Measurements from ENCODE around the gene ZNF862.

Gene ZNF862

DNA sequence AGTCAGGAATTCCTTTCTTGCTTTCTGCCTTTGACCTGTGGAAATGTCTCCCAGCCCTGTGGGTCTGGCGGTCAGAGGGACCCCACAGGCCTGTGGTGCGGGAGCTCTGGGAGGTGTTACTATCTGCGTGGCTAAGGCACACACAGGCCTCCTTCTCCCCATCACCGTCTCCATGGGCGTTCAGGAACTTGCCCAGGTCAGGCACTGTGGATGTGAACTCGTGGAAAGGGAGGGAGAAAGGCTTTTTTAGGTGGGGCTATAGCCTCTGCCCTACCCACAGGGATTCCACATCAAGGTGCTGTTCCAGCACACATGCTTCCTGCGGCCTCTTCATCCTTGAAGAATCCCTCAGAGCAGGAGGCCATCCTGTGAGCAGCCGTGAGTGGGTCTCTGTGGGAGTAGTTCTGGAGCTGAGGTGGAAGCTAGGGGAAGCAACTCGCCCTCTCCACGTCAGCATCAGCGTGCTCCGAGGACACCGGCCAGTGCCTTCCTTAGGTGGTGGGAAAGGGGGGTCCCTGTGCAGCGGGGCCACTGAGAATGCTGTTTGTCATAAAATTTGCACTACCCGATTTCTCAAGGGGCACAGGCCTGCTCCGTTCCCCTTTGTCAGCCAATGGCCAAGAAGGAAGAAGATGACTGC is 28.1 kb downstream of the ZNF862 start:
- DNase-seq (ENCODE audit: low read depth) = no peak

DNA sequence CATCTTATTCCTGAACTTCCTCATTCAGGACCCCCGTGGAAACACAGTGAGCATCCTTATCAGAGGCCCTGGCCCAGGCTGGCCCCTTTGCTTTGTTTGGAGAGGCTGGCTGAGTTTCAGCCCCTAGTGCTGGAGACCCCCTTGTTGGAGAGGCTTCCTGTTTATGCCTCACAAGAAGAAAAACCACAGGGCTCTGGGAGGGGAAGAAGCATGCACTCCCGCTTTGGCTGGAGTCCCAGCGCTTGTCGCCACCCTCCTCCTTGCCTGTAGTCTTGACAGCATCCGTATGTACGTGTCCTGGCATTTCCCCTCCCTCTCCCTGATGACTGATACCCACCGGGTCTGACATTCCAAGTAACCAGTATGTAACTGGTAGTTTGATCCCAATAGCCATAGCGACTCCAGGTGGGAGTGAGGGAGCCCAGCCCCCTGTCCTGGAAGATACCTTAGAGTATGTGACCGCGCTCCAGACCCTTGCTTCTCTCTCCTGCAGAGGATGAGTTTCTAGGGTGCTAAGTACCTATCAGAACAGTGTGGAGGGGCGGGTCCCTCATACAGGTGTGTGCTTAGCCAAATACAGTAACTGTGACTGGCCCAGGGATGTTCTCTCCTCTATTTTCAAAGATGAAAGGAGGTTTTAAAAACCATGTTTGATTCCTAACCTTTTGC is 28.7 kb downstream of the ZNF862 start:
- no peak for DNase-seq (ENCODE audit: low read depth)

DNA sequence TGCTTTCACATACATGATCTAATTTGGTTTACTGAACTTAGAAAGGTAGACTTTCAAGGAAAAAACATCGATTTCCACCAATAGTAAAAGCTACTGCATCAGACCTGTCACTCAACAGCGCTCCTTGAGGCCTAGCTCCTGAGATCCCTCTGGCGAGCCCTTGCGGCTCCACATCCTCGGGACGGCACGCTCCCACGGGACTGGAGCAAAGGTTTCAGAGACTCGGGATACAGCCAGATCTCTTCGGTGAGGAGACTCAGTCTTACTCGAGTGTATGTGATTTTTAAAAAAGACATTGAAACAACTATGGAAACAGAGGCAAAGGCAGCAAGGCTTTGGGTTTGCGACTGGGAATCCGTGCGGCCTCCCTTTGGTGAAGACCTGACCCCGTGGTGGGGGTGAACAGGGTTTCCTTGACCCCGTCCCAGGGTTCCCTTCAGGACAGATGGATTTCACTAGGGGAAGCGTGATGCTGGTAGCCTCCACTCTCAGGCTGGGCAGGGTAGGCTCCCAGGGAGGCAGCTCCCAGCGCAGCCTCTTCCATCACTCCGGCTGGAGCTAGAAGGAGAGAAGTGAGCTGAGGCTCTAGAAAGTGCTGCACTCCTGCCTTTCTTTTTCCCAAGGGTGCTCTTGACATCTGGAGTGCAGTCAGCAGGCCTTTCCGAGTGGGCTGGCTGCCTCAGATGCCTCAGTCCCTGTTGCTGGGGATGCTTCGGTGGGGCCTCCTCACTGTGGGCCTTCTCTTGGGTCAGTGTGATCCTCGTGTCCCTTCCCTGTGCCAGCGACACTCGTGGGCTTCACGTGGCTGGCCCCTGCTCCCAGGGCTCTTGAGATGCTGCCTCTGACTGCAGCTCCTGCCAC is 29.8 kb downstream of the ZNF862 start:
- no peak for DNase-seq (ENCODE audit: low read depth)

DNA sequence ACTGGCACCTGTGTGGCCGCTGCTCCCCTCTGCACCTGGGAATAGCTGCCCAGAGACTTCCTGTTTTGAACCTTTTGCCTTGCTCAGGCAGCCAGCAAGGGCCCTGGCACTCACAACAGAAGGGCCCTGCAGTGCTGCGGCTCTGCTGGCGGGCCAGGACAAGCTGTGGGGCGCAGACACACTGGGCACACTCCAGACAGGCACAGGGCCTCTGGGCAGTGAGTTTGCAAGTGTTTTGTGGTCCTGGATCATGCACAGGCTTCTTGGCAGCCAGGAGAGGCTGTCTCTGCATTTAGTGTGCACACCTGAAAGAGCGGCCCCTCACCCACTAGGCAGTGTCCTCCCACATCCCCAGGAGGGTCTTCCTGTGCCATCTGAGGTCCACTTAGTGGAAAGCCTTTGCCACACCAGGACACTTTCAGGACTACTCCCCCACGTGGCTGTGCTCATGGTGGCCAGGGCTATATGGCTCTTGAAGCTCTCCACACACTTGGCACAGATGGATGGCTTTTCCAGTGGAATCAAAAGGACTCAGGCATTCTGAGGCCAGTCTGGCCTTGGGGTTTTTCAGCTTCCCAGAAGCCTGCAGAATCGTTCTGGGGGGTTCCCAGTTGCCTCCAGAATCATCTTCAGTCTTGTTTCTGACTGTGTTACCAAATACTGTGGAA is 30.6 kb downstream of the ZNF862 start:
- no peak for DNase-seq (ENCODE audit: low read depth)

DNA sequence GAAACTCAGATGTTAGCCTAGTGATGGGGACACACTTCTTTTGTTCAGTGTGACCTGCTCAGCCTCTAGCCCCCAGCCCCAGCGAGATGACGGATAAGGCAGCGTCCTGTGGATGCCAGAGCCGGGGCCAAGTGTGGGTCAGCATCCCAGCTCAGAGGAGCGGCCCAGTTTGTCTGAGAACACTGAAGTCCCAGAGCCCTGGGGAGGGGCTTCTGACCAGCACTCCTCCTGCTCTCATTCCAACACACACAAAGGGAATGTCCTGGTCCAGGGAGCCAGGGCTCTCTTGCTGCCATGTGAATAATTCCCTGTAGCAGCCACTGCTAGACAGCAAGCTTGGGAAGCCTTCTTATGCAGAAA is 31.1 kb downstream of the ZNF862 start:
- no peak for DNase-seq (ENCODE audit: low read depth)

DNA sequence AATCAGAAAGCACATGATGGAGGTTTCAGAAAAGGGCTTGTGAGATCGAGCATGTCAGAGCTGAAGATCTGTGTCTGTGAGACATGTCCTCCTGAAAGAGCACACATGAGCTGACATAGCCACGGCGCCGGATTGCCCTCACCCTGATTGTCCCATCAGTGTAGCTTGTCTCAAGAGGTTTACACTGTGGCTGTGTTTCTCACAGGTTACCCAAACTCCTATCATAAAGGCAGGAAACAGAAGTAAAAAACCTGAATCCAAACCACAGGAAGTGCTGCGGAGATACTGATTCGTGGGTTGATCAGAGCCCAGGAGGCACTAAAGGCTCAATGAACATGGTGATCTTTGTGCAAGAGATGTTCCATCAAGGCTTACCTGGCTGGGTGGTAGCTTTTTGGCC is 31.7 kb downstream of the ZNF862 start:
- DNase-seq (ENCODE audit: low read depth) = no peak

DNA sequence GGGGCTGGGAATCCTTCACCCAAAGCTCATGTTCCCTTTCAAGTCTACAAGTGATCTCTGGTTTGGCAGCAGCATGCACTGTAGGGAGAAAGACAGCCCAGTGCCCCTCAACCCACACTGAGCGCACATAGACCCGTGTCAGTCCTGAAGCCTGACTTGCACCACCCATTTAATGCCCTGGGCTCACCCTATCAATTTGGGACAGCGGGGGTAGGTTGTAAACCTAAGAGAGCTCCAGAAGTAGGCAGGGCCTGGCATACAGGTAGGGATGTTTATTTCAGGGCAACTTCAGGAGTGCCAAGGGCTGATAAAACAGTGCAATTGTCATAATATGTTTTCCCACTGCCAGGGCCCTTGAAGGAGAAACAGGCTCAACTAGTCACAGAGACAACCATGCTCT is 32.1 kb downstream of the ZNF862 start:
- DNase-seq (ENCODE audit: low read depth) = no peak

DNA sequence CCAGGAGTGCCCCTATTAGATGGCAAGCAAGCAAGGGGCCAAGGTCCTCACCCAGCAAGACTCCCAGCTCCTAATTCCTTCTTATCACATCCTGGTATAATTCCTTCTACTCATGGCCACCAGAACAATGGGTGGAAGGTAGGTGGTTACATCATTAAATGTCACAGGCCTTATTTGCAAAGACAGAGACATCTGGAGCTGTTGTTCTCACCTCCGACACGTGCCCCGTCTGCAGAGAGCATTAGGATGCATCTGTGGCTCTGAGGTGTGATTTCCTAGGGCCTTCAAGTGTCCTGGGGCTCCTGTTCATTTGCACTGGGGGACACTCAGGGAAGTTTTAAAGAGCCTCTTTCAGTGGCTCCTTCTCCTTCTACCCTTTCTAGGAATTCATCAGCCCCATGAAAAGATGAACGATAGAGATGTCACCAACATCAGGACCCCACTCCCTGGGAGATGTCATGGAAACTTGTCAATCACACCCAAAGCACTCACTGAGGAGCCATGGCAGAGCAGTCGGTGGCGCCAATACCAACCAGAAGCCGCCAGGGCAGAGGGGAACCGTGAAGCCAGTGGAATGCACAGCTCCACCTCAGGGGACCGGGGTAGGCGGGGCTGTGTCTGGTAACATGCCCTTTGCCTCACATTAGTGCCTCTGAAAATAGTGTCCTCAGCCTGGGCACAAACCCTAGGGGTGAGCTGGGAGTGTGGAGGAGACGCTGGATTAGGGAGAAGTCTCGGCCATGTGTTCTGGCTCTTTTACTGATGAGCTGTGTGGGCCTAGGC is 32.7 kb downstream of the ZNF862 start:
- DNase-seq (ENCODE audit: low read depth) = no peak

DNA sequence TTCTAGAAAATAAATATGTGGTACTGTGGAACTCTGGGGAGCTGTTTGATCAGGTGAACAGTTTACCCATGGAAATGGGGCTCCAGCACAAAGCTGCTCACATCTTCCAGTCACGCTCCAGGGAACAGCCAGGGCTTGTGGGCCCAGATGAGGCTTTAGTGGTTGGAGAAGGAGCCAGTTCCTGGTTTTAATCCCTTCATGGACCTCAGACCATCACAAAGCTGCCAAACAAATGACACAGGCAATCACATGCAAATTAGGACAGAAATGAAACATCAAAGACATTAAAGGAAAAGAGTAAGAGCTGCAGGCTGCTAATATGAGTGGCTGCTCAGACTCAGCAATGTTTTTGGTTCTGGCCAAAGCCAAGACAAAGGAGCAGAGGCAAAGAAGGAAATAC is 33.4 kb downstream of the ZNF862 start:
- DNase-seq (ENCODE audit: low read depth) = no peak

DNA sequence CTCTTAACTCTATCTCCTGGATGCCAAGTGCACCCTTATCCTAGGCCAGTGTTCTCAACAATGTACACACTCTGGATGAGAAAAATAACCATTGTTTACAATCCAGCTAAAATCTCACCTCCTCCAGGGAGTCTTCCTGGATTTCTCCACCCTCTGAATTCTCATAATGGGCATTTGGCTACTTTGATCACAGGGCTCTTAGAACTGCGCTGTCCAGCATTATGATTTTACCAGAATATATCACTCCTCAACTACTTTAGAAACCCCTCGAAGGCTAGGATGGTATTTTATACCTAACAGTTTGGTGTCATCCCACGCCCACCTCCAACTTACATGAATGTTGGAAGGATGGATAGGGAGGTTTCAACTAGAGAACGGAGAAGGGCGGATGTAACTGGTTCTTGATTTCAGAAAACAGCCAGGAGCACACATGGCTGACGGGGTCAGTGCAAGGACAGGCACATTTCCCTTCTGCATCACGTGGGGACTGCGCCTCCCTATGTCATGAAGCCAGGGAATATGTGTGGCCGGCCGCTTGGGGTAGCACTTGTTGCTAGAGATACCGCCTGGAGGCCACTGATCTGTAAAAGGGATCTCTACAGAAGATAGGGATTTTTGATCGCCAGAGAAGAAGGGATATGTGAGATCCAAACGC is 34.4 kb downstream of the ZNF862 start:
- DNase-seq (ENCODE audit: low read depth) = no peak

DNA sequence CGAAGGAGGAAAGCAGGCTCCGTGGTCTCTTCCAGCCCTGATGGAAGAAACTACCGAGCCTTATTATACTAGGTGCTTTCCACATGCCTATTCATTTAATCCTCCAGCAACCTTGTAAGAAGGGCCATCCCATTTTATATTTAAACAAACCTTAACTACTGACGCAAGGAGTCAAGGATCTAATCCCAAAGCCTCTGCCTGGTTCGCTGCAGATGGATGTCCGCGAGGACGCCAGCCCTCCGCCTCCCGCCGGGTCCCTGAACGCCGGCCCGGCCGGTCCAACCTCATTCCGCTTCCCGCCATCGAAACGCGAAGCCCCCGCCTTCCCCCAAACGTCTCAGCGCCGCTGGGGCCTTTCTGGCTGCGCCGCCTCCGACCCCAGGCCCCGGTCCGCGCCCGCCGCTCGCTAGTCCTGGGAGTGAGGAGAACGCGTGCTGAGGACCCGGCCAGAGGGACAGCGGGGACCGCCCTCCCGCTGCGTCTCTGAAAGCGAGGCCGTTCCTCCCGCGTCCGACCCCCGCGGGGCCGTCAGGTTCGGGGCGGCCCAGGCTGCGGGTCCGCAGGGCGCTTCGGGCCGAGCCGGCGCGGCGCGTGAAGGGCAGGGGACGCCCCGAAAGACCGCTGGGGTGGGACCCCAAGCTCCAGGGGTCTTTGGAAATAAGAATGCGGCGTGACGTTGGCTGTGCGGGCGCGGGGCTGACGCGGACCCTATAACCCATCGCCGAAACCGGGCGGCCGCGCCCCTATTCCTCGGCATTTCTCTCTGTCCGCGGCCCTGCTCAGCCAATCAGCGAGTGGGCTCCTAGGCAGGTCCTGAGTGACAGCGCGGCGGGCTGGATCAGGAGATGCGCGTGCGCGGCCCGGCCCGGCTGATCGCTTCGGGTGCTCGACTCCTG is 35.1 kb downstream of the ZNF862 start, which contains the start of gene ATP6V0E2:
ATP6V0E2 (plus strand) TSS at position 896 of the 896 bp plus-strand sequence. CDS start 97 bp downstream, outside the sequence.
- DNase-seq (ENCODE audit: low read depth) = peak; percentile 74

DNA sequence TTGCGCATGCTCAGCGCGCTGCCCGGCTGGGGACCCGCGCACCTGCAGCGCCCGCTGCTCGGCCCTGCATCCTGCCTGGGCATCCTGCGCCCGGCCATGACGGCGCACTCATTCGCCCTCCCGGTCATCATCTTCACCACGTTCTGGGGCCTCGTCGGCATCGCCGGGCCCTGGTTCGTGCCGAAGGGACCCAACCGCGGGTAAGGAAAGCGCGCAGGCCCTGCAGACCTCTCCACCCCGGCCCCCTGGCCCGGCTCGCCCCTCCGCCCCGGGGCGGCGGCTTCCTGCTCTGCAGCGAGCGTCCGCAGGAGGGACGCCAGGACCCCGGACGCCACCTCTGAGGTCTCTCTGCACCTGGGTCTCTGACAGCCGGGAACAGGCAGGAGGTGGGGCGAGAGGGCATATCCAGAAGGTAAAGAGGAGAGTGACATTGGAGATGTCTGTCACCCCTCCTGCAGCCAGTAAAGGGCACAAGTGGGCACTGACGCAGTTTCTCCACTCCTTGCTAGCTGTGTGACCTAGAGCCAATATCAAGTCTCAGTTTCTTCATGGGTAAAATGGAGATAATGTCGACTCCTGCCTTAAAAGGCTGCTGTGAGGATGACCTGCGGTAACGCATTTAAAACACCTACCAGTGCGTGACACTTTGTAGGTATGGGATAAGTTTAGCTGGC is 35.9 kb downstream of the ZNF862 start:
- no peak for DNase-seq (ENCODE audit: low read depth)

DNA sequence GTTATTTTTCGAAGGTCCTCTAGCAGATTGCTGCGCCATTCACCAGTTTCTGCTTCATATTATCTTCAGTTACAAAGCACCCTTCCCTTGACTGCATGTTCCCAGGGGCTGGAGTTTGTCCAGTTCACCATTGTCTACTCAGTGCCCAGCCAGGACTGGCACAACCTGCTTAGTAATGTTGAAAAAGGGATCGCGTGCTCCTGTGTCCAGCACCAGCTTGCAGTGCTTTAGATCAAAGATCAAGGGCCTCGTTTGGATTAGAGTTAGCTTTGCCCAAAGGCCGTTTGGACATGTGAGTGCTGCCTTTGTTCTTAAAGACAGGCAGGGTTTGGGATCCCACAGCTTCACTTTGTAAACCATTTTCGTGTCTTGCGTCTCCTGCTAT is 36.5 kb downstream of the ZNF862 start:
- no peak for DNase-seq (ENCODE audit: low read depth)

DNA sequence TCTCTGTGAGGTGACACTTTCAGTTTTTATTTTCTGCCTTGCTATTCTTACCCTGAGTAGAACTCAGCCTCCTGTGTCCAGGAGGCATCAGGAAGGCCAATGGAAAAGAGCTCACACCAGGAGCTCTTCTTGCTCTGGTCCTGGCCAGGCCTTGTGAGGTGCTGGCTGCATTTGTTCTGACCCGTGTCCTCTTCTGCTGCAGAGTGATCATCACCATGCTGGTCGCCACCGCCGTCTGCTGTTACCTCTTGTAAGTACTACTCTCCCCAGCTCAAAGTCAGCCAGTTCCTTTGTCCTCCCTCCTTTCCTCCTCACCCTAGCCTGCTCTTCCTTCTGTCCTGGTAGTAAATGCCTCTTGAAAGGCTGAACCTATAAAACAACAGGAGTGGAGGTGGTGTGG is 37.2 kb downstream of the ZNF862 start:
- DNase-seq (ENCODE audit: low read depth) = no peak

DNA sequence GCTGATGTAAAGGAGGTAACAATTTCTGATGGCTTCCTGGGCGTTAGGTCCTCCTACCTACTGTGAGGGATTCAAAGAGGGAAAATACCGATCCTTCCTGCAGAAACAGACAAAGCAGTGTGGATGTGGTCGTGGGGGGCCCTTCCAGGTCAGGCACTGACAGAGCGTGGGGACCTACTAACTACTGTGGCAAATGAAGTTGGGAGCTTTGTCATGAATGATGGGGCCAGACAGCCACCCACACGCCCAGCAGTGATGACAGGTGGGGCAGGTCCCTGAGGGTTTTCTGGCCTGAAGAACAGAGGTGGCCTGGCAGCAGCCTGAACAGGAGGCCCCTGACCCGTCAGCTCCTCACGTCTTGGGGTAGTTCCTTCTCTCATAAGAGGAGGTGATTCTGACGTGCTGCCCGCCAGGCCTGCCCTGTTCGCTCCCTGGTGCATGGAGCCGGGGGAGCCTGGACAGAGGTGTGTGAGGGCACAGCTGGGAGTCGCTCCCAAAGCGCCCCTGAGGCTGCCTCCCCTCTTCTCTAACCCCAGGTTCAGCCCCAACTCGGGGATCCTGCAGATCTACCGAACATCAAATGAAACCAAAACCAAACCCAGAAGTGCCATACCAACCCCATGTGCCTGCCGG is 39.8 kb downstream of the ZNF862 start:
- no peak for DNase-seq (ENCODE audit: low read depth)

DNA sequence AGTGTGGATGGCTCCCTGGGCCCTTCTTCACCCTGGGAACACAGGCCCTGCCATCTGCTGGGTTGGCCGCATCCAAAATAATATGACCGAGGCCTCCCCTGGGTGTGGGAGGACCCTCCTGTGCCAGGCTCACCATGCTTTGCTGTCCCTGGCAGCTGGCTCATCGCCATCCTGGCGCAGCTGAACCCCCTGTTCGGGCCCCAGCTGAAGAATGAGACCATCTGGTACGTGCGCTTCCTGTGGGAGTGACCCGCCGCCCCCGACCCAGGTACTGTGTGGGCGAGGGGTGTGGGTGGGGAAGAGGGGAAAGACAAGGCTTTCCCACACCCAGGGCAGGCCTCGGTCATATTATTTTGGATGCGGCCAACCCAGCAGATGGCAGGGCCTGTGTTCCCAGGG is 40.3 kb downstream of the ZNF862 start:
- no peak for DNase-seq (ENCODE audit: low read depth)

DNA sequence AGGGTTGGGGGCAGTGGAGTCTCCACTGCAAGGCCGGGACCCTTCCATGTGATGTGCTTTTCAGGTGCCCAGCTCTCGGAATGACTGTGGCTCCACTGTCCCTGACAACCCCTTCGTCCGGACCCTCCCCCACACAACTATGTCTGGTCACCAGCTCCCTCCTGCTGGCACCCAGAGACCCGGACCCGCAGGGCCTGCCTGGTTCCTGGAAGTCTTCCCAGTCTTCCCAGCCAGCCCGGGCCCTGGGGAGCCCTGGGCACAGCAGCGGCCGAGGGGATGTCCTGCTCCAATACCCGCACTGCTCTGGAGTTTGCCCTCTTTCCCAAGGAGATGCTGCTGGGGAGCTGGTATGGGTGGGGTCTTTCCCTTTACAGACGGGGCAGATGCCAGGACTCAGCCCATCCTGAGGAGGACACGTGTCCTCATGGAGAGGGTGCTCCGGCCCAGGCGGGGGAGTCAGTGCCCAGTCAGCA is 41.1 kb downstream of the ZNF862 start:
- no peak for DNase-seq (ENCODE audit: low read depth)

DNA sequence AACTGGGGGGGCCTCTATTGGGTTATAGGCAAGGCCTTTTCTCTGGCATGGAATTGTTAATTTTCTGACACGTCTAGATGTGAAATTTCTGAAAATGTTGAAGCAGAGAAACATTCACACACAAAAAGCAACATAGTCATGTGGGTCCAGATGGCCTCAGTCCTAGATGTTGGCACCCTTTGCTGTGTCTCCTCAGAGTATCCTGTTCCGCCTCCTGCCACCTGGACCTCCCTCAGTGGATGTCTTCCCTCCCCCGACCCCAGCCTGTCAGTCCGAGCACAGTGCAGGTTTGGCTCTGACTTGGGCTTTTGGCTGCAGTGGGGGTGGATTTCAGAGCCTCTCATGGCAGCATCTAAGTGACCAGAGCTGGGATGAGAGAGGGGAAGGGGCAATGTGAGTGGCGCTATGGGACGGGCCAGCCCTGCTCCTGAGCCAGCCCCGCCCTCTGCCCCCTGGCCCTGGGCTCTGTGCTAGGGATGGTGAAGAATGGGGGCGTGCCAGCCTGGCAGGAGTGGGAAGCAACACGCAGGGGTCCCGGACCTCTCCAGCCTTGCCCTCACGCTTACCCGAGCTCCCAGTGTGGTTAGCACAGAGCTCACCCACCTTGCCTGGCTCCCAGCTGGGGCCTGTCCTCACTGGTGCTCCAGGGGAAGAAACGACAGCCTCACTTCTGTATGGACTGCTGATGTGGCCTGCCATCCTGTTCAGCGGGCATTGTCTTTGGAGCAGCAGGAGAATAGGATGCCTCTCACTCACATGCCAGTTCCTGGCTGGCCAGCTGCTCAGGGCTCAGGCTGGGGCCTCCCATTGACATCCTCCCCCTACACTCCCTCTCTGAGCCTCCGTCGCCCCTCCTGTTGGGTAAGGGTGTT is 41.8 kb downstream of the ZNF862 start:
- DNase-seq (ENCODE audit: low read depth) = no peak
